ENCODE measurements around the gene SYNDIG1. TPM values are rescaled to one million over a fixed set of nuclear protein-coding genes. Genes with fewer than 3 reads are reported as not detected.

SYNDIG1 gene
- total RNA-seq, 1 donor from 2014 or later = 5.7 TPM

- Mint-ChIP-seq H3K4me1 (ENCODE audit: low read depth, unreplicated experiment) (peaks cover 2% of the 10 kb centered on the region), H3K9me3 (ENCODE audit: unreplicated experiment) (no peaks in the 10 kb centered on the region), H3K4me3 (ENCODE audit: unreplicated experiment) (no peak overlapping the region), H3K36me3 (ENCODE audit: low read depth, unreplicated experiment) (no peaks in the 10 kb centered on the region), H3K27me3 (ENCODE audit: low read depth, unreplicated experiment) (peaks cover 11% of the 10 kb centered on the region), H3K27ac (ENCODE audit: unreplicated experiment) (no peak overlapping the region)
- no peak overlapping the region for H3K27ac ChIP-seq (ENCODE audit: low read depth, low read length)
- no peaks in the 10 kb centered on the region for H3K79me2 ChIP-seq (ENCODE audit: insufficient read depth, low read length)
- no peak overlapping the region for H3K4me2 ChIP-seq (ENCODE audit: low read length)
- no peak overlapping the region for H2AFZ ChIP-seq (ENCODE audit: low read depth, low read length)
- TF ChIP-seq CTCF (IDR thresholded peaks at IDR 0.05; ENCODE audit: insufficient read depth, low read depth, low read length) (no peak), EZH2 (IDR thresholded peaks at IDR 0.05; ENCODE audit: insufficient read depth, low read length) (no peak)
- no peak for FAIRE-seq
- no peak for DNase-seq (ENCODE audit: low read depth)
- H3K27me3 ChIP-seq (ENCODE audit: insufficient read depth, low read length) = peaks cover 11% of the 10 kb centered on the region
- H3K4me3 ChIP-seq (ENCODE audit: insufficient read depth, low read depth, low read length) = no peak overlapping the region
- no peaks in the 10 kb centered on the region for H3K36me3 ChIP-seq (ENCODE audit: insufficient read depth, low read length)
- H3K4me1 ChIP-seq (ENCODE audit: insufficient read depth, low read length) = no peaks in the 10 kb centered on the region
- H3K9me3 ChIP-seq (ENCODE audit: insufficient read depth, low read depth, low read length) = no peaks in the 10 kb centered on the region
- no peak overlapping the region for H3K9ac ChIP-seq (ENCODE audit: low read length)
- H4K20me1 ChIP-seq (ENCODE audit: insufficient read depth, low read length) = no peaks in the 10 kb centered on the region
Measured at GRCh38 chr20:24437196-24438082, 32.0 kb upstream of the SYNDIG1 start.

- H3K4me3 Mint-ChIP-seq (ENCODE audit: unreplicated experiment) = no peak overlapping the region
- FAIRE-seq (no peak), DNase-seq (ENCODE audit: low read depth) (no peak)
- Histone ChIP-seq H3K9me3 (ENCODE audit: insufficient read depth, low read depth, low read length) (no peaks in the 10 kb centered on the region), H2AFZ (ENCODE audit: low read depth, low read length) (no peak overlapping the region), H3K4me1 (ENCODE audit: insufficient read depth, low read length) (no peaks in the 10 kb centered on the region), H3K36me3 (ENCODE audit: insufficient read depth, low read length) (no peaks in the 10 kb centered on the region), H4K20me1 (ENCODE audit: insufficient read depth, low read length) (no peaks in the 10 kb centered on the region), H3K79me2 (ENCODE audit: insufficient read depth, low read length) (no peaks in the 10 kb centered on the region), H3K4me3 (ENCODE audit: insufficient read depth, low read depth, low read length) (no peak overlapping the region), H3K27me3 (ENCODE audit: insufficient read depth, low read length) (peaks cover 11% of the 10 kb centered on the region), H3K4me2 (ENCODE audit: low read length) (no peak overlapping the region), H3K27ac (ENCODE audit: low read depth, low read length) (no peak overlapping the region), H3K9ac (ENCODE audit: low read length) (no peak overlapping the region)
- H3K36me3 Mint-ChIP-seq (ENCODE audit: low read depth, unreplicated experiment) = no peaks in the 10 kb centered on the region
- peaks cover 14% of the 10 kb centered on the region for H3K27me3 Mint-ChIP-seq (ENCODE audit: low read depth, unreplicated experiment)
- H3K9me3 Mint-ChIP-seq (ENCODE audit: unreplicated experiment) = no peaks in the 10 kb centered on the region
- H3K4me1 Mint-ChIP-seq (ENCODE audit: low read depth, unreplicated experiment) = peaks cover 2% of the 10 kb centered on the region
- TF ChIP-seq EZH2 (IDR thresholded peaks at IDR 0.05; ENCODE audit: insufficient read depth, low read length) = no peak
- no peak overlapping the region for H3K27ac Mint-ChIP-seq (ENCODE audit: unreplicated experiment)
Measured at GRCh38 chr20:24438331-24438730, 31.1 kb upstream of the SYNDIG1 start.

GRCh38 chr20:24439737-24440387, 29.6 kb upstream of the SYNDIG1 start:
- Histone ChIP-seq H3K4me3 (ENCODE audit: insufficient read depth, low read depth, low read length) (no peak overlapping the region), H2AFZ (ENCODE audit: low read depth, low read length) (no peak overlapping the region), H3K36me3 (ENCODE audit: insufficient read depth, low read length) (no peaks in the 10 kb centered on the region), H3K4me2 (ENCODE audit: low read length) (no peak overlapping the region), H4K20me1 (ENCODE audit: insufficient read depth, low read length) (no peaks in the 10 kb centered on the region), H3K9me3 (ENCODE audit: insufficient read depth, low read depth, low read length) (no peaks in the 10 kb centered on the region), H3K27ac (ENCODE audit: low read depth, low read length) (no peak overlapping the region), H3K9ac (ENCODE audit: low read length) (no peak overlapping the region), H3K27me3 (ENCODE audit: insufficient read depth, low read length) (peaks cover 13% of the 10 kb centered on the region), H3K79me2 (ENCODE audit: insufficient read depth, low read length) (no peaks in the 10 kb centered on the region), H3K4me1 (ENCODE audit: insufficient read depth, low read length) (no peaks in the 10 kb centered on the region)
- no peak overlapping the region for H3K27ac Mint-ChIP-seq (ENCODE audit: unreplicated experiment)
- H3K4me1 Mint-ChIP-seq (ENCODE audit: low read depth, unreplicated experiment) = peaks cover 2% of the 10 kb centered on the region
- no peaks in the 10 kb centered on the region for H3K9me3 Mint-ChIP-seq (ENCODE audit: unreplicated experiment)
- H3K4me3 Mint-ChIP-seq (ENCODE audit: unreplicated experiment) = no peak overlapping the region
- no peak for DNase-seq (ENCODE audit: low read depth)
- TF ChIP-seq EZH2 (IDR thresholded peaks at IDR 0.05; ENCODE audit: insufficient read depth, low read length) (no peak), CTCF (IDR thresholded peaks at IDR 0.05; ENCODE audit: insufficient read depth, low read depth, low read length) (no peak)
- H3K27me3 Mint-ChIP-seq (ENCODE audit: low read depth, unreplicated experiment) = peaks cover 22% of the 10 kb centered on the region
- no peaks in the 10 kb centered on the region for H3K36me3 Mint-ChIP-seq (ENCODE audit: low read depth, unreplicated experiment)
- FAIRE-seq = no peak

Measured in astrocyte (in vitro differentiated cells and primary cell).